Common myeloid progenitor, CD34-positive (primary cell): ENCODE results near the gene CPT1B.

Experiments
- CTCF ChIA-PET: fragments of 350-600 bp; sonication (Branson Sonifier 250); formaldehyde crosslinking; loops from one replicate; lab custom pipeline; 2021; ENCODE audit warnings: antibody characterized with exemption; lab: Charles Lee
- POLR2A ChIA-PET: fragments of 350-600 bp; sonication (Branson Sonifier 250); formaldehyde crosslinking; loops from one replicate; lab custom pipeline; 2021; ENCODE audit warnings: antibody characterized with exemption; lab: Charles Lee
- DNase-seq, 3 donors: peaks; one replicate each; pipeline versions ENCODE4 v3.0.0 to v3.0.0-alpha.2; 2013
- H3K27ac ChIP-seq, 2 experiments: 1 replicate in 1 of 2; 2 replicates in 1 of 2; pipeline ENCODE4 v1.7.0; 2013; ENCODE audit warnings: inconsistent platforms in 2 of 2, low read length in 2 of 2, mild to moderate bottlenecking in 2 of 2, low read depth in 1 of 2, moderate library complexity in 1 of 2; ENCODE audit not compliant: severe bottlenecking in 2 of 2, insufficient read depth in 1 of 2, poor library complexity in 1 of 2
- H3K27me3 ChIP-seq, 5 experiments: replicated peaks in 2 of 5; 1 replicate in 3 of 5; 2 replicates in 2 of 5; pipeline versions ENCODE4 v1.6.1 to v1.7.0; 2013; ENCODE audit warnings: low read length in 4 of 5, mild to moderate bottlenecking in 2 of 5, moderate library complexity in 2 of 5, inconsistent platforms in 1 of 5; ENCODE audit not compliant: insufficient read depth in 5 of 5, control insufficient read depth in 4 of 5
- H3K36me3 ChIP-seq, 4 experiments: 1 replicate in 2 of 4; 2 replicates in 2 of 4; pipeline versions ENCODE4 v1.6.1 to v1.7.0; 2013; ENCODE audit warnings: low read length in 3 of 4, control low read depth in 1 of 4, mild to moderate bottlenecking in 1 of 4; ENCODE audit not compliant: control insufficient read depth in 4 of 4, insufficient read depth in 4 of 4
- H3K4me1 ChIP-seq, 4 experiments: 1 replicate in 3 of 4; 2 replicates in 1 of 4; pipeline versions ENCODE4 v1.6.1 to v1.7.1; 2013; ENCODE audit warnings: low read length in 3 of 4, mild to moderate bottlenecking in 3 of 4, control low read depth in 1 of 4, inconsistent platforms in 1 of 4, moderate library complexity in 1 of 4; ENCODE audit not compliant: control insufficient read depth in 4 of 4, insufficient read depth in 4 of 4; ENCODE audit errors: control extremely low read depth in 1 of 4
- H3K4me3 ChIP-seq, 7 experiments: 1 replicate in 4 of 7; 2 replicates in 3 of 7; pipeline versions ENCODE4 v1.5.1 to v1.7.0; 2013; ENCODE audit warnings: mild to moderate bottlenecking in 7 of 7, low read length in 6 of 7, moderate library complexity in 6 of 7, inconsistent platforms in 2 of 7, low read depth in 2 of 7, control low read depth in 1 of 7; ENCODE audit not compliant: insufficient read depth in 4 of 7, control insufficient read depth in 1 of 7; ENCODE audit errors: extremely low read depth in 1 of 7
- H3K9me3 ChIP-seq, 5 experiments: 1 replicate in 4 of 5; 2 replicates in 1 of 5; pipeline versions ENCODE4 v1.6.1 to v1.7.1; 2013; ENCODE audit warnings: low read length in 4 of 5, mild to moderate bottlenecking in 2 of 5, inconsistent platforms in 1 of 5, low read depth in 1 of 5, moderate library complexity in 1 of 5; ENCODE audit not compliant: control insufficient read depth in 4 of 5, insufficient read depth in 2 of 5; ENCODE audit errors: control extremely low read depth in 1 of 5
- WGBS: methylation state at CpG from one replicate; pipeline ENCODE4 v1.1.5; 2013; ENCODE audit not compliant: insufficient coverage; 5-methylcytosine and 5-hydroxymethylcytosine counted together

Gene CPT1B

DNA sequence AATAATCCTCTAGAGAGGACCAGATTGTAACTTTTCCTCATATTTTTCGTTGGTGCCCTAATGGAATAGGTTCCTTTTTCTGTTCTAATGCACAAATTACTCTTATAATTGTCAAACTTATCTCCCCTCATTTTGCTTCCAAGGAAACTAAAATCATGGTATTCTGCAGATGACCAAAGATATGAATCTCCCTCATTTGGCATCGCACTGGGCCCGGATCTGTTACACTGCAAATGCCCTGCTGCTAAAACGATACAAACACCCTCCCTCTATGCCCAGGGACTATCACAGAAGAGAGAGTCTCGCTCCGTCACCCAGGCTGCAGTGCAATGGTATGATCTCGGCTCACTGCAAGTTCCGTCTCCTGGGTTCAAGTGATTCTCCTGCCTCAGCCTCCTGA, 24.9 kb downstream of the CPT1B start:
- Histone ChIP-seq H3K9me3 (no peaks in the 10 kb centered on the region), H3K27ac (no peak overlapping the region), H3K27me3 (peaks cover 0 to 10% (median 0%) of the 10 kb centered on the region in 5 experiments), H3K4me3 (no peak overlapping the region), H3K36me3 (no peaks in the 10 kb centered on the region), H3K4me1 (peaks cover 0 to 14% (median 11%) of the 10 kb centered on the region in 4 experiments)
- POLR2A ChIA-PET: no interaction called here
- CTCF ChIA-PET: interaction anchor here (1.3 kb wide), 1 partner anchor 22 kb away, joined by 4 read pairs; no protein-coding TSS in a partner anchor
- WGBS: 94% methylated on average over 8 of the region's 8 CpGs
- no peak for DNase-seq

GRCh38 chr22:50551160-50551752, 27.0 kb downstream of the CPT1B start:
- POLR2A ChIA-PET: interaction anchor here (1.4 kb wide), 1 partner anchor 12 kb away, joined by 4 read pairs; the partner anchor contains the start of gene SYCE3

GRCh38 chr22:50550395-50550794, 27.8 kb downstream of the CPT1B start:
- H3K4me3 ChIP-seq: no peak overlapping the region
- H3K9me3 ChIP-seq: no peaks in the 10 kb centered on the region
- no peak for DNase-seq
- no peaks in the 10 kb centered on the region for H3K36me3 ChIP-seq
- H3K27ac ChIP-seq: no peak overlapping the region
- POLR2A ChIA-PET: interaction anchor here (0.7 to 1.4 kb wide), 2 partner anchors 12 to 25 kb away, joined by 3 to 4 read pairs; partner anchors contain the start of genes SCO2 and SYCE3
- CTCF ChIA-PET: interaction anchor here (1.0 to 3.5 kb wide), 6 partner anchors 10 to 71 kb away, joined by 3 to 13 read pairs (median 6); partner anchors contain the start of genes SCO2 and SYCE3
- peaks cover 0 to 30% (median 0%) of the 10 kb centered on the region in 5 experiments for H3K27me3 ChIP-seq
- 89% methylated on average over 7 of the region's 8 CpGs for WGBS
- H3K4me1 ChIP-seq: peaks cover 0 to 33% (median 30%) of the 10 kb centered on the region in 4 experiments

More at GRCh38 chr22:50551160-50551752, 27.0 kb downstream of the CPT1B start:
- H3K27me3 ChIP-seq: peaks cover 0 to 28% (median 0%) of the 10 kb centered on the region in 5 experiments
- no peak overlapping the region for H3K4me3 ChIP-seq
- H3K36me3 ChIP-seq: no peaks in the 10 kb centered on the region
- CTCF ChIA-PET: interaction anchor here (1.0 to 3.5 kb wide), 6 partner anchors 10 to 70 kb away, joined by 3 to 13 read pairs (median 6); partner anchors contain the start of genes SCO2 and SYCE3
- H3K4me1 ChIP-seq: peaks cover 0 to 24% (median 22%) of the 10 kb centered on the region in 4 experiments
- DNase-seq: no peak
- no peak overlapping the region for H3K27ac ChIP-seq
- no peaks in the 10 kb centered on the region for H3K9me3 ChIP-seq
- WGBS: 100% methylated on average over 8 of the region's 11 CpGs

DNA sequence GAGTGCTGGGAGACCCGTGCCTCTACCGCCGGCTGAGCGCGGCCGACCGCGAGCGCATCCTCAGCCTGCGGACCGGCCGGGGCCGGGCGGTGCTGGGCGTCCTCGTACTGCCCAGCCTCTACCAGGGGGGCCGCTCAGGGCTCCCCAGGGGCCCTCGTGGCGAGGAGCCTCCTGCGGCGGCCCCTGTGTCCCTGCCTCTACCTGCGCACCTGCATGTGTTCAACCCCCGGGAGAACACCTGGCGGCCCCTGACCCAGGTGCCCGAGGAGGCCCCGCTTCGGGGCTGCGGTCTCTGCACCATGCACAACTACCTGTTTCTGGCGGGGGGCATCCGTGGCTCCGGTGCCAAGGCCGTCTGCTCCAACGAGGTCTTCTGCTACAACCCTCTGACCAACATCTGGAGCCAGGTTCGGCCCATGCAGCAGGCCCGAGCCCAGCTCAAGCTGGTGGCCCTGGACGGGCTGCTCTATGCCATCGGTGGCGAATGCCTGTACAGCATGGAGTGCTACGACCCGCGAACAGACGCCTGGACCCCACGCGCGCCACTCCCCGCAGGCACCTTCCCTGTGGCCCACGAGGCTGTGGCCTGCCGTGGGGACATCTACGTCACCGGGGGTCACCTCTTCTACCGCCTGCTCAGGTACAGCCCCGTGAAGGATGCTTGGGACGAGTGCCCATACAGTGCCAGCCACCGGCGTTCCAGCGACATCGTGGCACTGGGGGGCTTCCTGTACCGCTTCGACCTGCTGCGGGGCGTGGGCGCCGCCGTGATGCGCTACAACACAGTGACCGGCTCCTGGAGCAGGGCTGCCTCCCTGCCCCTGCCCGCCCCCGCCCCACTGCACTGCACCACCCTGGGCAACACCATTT, 29.1 kb downstream of the CPT1B start:
- POLR2A ChIA-PET: interaction anchor here (0.8 to 1.5 kb wide), 3 partner anchors 11 to 23 kb away, joined by 4 to 7 read pairs (median 6); partner anchors contain the start of gene SCO2
- Histone ChIP-seq H3K27ac (no peak overlapping the region), H3K4me1 (peaks cover 0 to 45% (median 42%) of the 10 kb centered on the region in 4 experiments), H3K27me3 (peaks cover 0 to 30% (median 0%) of the 10 kb centered on the region in 5 experiments), H3K4me3 (peak overlapping the region in 6 of 7 experiments; percentile 26 to 66 (median 50)), H3K9me3 (no peaks in the 10 kb centered on the region), H3K36me3 (no peaks in the 10 kb centered on the region)
- 50% methylated on average over 49 of the region's 68 CpGs for WGBS
- CTCF ChIA-PET: interaction anchor here (0.7 to 3.5 kb wide), 7 partner anchors 9 to 41 kb away, joined by 3 to 13 read pairs (median 6); partner anchors contain the start of genes LMF2, NCAPH2, SCO2 and SYCE3
- no peak for DNase-seq

GRCh38 chr22:50548040-50548920, 29.9 kb downstream of the CPT1B start:
- POLR2A ChIA-PET: interaction anchor here (0.6 to 1.5 kb wide), 4 partner anchors 10 to 40 kb away, joined by 3 to 7 read pairs (median 5); partner anchors contain the start of genes LMF2, NCAPH2 and SCO2
- peak in 2 of 3 donors; percentile 54 to 63 for DNase-seq
- Histone ChIP-seq H3K9me3 (no peaks in the 10 kb centered on the region), H3K4me1 (peaks cover 0 to 50% (median 47%) of the 10 kb centered on the region in 4 experiments), H3K27me3 (peaks cover 0 to 30% (median 0%) of the 10 kb centered on the region in 5 experiments), H3K4me3 (peak overlapping the region in 6 of 7 experiments; percentile 26 to 66 (median 50)), H3K27ac (no peak overlapping the region), H3K36me3 (no peaks in the 10 kb centered on the region)
- 15% methylated on average over 44 of the region's 56 CpGs for WGBS
- CTCF ChIA-PET: interaction anchor here (0.7 to 3.5 kb wide), 12 partner anchors 8 to 92 kb away, joined by 3 to 13 read pairs (median 4); partner anchors contain the start of genes LMF2, NCAPH2, SCO2 and SYCE3
